Subcutaneous adipose tissue (tissue), 4 donors: ENCODE results near the gene KCNN4. TPM values are rescaled to one million over a fixed set of nuclear protein-coding genes. Genes with fewer than 3 reads are reported as not detected.

Experiments used
- total RNA-seq, 4 donors: library from RNA; depleted of rRNA; stranded (reverse); fragments of >200 nt; gene quantifications; one replicate each; pipeline ENCODE4 v1.1.0, GENCODE V29; 2016
- TF ChIP-seq, protein P1 (sequence below): fragments of 450-650 bp; IDR thresholded peaks from one replicate; pipeline ENCODE4 v1.5.1; 2016; ENCODE audit warnings: low read depth, mild to moderate bottlenecking, control low read depth, antibody characterized with exemption, moderate library complexity

KCNN4 gene
- total RNA-seq, 4 donors from 2014 or later, result 0.57 to 25.2 (median 3.6) TPM

DNA sequence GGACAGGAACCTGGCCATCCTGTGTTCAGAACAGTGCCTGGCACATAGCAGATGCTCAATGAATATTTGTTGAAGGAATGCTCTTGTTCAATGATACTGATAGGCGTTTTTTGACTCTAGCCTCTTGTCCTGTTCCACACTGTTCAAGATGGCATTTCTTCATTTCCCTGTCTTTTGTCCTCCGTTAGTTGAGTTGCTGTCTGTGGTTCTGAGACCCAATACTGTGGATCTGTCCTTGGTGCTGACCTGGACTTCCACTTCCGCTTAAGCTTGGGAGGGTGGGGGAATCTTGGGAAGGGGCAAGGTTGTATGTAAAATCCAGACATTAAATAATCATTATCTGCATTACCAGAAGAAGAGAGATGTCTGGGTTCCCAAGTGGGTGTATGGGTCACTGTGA lies 8.3 kb upstream of the KCNN4 start:
- TF ChIP-seq, protein P1, sequence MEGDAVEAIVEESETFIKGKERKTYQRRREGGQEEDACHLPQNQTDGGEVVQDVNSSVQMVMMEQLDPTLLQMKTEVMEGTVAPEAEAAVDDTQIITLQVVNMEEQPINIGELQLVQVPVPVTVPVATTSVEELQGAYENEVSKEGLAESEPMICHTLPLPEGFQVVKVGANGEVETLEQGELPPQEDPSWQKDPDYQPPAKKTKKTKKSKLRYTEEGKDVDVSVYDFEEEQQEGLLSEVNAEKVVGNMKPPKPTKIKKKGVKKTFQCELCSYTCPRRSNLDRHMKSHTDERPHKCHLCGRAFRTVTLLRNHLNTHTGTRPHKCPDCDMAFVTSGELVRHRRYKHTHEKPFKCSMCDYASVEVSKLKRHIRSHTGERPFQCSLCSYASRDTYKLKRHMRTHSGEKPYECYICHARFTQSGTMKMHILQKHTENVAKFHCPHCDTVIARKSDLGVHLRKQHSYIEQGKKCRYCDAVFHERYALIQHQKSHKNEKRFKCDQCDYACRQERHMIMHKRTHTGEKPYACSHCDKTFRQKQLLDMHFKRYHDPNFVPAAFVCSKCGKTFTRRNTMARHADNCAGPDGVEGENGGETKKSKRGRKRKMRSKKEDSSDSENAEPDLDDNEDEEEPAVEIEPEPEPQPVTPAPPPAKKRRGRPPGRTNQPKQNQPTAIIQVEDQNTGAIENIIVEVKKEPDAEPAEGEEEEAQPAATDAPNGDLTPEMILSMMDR, result no peak

DNA sequence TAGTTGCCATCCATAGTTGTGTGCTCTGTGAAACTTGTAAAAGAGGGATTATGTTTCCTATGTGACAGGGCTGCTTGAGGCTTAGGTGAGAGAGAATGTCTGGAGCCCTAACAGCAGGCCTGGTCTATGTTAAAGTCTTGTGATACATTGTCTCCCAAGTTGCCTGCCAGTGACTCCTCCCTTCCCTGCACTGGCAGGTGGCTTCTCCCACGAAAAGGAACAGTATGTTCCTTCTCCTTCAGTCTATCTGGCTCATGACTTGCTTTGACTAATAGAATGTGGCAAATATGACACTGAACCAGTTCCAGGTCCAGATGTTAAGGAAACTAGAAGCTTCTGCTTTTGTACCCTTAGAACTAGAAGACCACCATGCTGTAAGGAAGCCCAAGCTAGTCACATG lies 5.9 kb upstream of the KCNN4 start:
- TF ChIP-seq, protein P1, result no peak

DNA sequence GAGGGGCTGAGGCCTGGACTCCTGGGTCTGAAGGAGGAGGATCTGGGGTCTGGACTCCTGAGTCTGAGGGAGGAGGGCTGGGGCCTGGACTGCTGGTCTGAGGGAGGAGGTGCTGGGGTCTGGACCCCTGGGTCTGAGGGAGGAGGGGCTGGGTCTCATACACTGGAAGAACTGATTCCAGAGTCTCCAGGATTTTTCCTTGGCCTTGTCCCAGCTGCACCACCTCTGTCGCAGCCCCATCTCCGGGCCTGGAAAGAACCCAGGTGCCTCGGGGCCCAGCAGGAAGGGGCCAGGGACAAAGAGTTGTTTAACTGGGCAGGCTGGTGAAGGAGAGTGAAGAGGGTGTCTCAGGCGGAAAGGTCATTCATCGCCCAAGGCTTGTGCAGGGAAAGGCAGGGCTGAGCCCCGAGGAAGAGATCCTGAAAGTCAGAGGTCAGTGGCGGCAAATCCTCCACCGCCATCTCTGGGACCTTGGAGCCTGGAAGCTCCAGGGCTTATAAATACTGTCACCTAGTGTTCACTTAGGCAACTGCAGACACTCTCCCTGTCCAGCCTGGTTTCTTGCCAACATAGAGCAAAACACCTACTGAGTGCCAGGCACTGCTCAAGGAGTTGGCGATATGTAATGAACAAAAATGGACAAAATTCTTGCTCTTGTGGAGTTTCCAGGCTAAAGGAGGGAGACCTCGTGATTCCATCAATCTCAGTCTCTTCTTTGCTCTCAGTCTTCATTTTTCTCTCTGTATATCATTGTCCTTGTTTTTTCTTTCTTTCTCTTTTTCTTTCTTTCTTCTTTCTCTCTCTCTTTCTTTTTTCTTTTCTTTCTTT lies 4.4 kb upstream of the KCNN4 start:
- TF ChIP-seq, protein P1, result no peak

DNA sequence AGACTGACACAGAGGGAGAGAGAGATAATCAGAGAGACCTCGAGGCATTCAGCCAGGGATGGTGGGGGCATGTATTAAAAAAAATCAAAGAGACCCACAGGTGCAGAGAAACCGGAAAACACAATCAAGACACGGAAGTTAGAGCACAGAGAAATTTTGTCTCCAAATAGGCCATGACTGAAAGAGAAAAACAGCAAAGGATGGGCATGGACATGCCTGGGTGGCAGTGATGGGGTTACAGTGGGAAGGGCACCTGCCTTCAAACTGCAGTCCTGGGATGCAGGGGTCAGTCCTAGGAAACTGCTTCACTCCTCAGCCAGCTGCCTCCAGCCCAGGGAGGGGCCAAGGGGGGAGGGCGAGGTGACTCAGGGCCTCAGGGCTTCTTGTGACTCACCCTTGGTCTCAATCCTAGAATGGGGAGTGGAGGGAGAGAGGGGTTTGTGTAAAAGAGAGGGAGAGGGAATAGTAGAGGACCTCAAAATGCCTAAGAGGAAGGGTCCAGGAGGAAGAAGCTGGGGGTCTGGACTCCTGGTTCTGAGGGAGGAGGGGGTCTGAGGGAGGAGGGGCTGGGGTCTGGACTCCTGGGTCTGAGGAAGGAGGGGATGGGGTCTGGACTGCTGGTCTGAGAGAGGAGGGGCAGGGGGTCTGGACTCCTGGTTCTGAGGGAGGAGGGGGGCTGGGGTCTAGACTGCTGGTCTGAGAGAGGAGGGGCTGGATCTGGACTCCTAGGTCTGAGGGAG lies 3.6 kb upstream of the KCNN4 start:
- TF ChIP-seq, protein P1, result no peak

DNA sequence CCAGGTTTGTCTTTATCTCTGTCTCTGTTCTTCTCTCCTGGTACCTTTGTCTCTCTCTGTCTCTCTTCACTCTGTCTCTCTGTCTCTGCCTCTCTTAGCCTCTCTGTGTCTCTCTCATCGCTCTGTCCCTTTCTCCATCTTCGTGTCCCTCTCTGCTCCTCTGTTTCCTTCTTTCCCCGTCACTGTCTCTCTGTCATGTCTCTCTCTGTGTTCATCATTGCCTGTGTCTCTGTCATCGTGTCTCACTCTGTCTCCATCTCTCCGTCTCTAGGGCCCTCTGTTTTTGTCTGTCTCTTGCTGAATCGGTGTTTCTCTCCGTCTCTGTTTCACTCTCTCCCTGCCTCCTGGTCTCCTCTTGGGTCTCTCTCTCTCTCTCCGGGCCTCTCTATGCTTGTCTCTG lies 2.9 kb upstream of the KCNN4 start:
- TF ChIP-seq, protein P1, result no peak

DNA sequence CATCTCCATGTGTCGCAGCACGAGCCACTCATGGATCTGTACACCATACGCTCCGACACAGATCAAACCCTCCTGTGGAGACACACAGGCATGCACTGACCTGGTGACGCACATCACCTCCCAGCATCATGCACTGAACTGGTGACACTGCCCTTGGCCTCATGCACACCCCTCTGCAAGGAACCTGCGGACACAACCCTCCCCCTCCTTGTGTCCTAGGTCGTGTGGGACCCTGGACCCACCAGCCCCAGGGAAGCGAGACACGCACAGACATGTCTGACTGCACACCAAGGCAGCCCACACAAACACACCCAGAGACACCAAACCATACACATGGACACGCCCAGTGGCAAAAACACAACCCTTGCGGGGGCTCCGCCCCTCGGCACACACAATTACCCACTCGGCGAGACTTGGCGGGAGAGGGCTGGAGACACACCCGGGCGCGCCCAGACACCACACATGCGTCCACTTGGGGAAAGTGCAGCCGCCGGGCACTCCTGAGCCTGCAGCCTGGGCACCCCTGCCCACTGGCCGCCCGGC lies 2.0 kb upstream of the KCNN4 start:
- TF ChIP-seq, protein P1, result no peak

DNA sequence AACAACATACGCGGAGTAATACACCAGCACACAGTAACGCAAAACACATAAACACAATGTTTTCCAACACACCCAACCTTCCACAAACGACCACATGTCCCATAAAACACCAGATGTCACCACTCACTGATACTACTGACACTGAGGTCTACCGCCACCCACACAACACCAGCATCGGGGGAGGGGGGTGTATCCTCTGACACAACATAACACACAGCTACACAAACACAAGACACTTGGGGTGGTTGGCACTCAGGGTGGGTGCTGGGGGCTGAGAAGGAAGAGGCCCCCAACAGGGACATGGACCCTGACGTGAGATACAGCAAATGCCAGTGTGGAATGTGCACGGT lies 1.5 kb upstream of the KCNN4 start:
- TF ChIP-seq, protein P1, result no peak
